C4-2B (cell line): ENCODE data around the gene ANKEF1.

Experiments
- ZFX ChIP-seq: fragments of 450-650 bp; IDR thresholded peaks from 2 replicates; pipeline ENCODE4 v1.6.1; 2017
- TF ChIP-seq, protein P1 (sequence below): fragments of 450-650 bp; conservative IDR thresholded peaks from 2 replicates; pipeline ENCODE4 v1.5.1; 2017; ENCODE audit warnings: mild to moderate bottlenecking

DNA sequence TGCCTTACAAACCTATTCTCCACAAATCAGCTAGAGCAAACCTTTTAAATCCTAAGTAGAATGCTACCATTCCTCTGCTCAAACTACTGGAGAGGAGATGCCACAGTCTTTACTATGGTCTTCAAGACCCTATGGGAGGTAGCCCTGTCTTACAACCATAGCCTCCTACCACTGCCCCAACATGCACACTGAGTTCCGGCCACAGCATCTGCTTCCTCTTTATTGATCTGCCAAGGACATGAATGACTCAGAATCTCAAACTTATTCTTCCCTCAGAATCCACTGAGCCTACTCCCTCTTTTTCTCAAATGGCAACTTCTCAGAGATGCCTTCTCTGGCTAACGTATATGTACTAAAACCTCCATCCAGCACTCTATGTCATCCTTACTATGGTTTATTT is 12.2 kb upstream of the ANKEF1 start:
- TF ChIP-seq, protein P1, sequence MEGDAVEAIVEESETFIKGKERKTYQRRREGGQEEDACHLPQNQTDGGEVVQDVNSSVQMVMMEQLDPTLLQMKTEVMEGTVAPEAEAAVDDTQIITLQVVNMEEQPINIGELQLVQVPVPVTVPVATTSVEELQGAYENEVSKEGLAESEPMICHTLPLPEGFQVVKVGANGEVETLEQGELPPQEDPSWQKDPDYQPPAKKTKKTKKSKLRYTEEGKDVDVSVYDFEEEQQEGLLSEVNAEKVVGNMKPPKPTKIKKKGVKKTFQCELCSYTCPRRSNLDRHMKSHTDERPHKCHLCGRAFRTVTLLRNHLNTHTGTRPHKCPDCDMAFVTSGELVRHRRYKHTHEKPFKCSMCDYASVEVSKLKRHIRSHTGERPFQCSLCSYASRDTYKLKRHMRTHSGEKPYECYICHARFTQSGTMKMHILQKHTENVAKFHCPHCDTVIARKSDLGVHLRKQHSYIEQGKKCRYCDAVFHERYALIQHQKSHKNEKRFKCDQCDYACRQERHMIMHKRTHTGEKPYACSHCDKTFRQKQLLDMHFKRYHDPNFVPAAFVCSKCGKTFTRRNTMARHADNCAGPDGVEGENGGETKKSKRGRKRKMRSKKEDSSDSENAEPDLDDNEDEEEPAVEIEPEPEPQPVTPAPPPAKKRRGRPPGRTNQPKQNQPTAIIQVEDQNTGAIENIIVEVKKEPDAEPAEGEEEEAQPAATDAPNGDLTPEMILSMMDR: no peak
- TF ChIP-seq ZFX: no peak
